ENCODE data around the gene RDH12.

- no peak for TF ChIP-seq EZH2 (IDR thresholded peaks at IDR 0.05; ENCODE audit: low read depth)
- no peak for TF ChIP-seq CTCF (conservative IDR thresholded peaks at IDR 0.05)
Observed at GRCh38 chr14:67738740-67739504, 37.2 kb downstream of the RDH12 start.

Data from PC-9 (cell line).